ENCODE data around the gene SLC48A1.
A peak's percentile ranks its signal among the peaks of the same experiment; 100 is the strongest.
"Not testable (repeated sequence)": the region's sequence is repeated elsewhere in the genome, so short reads cannot be mapped to it uniquely, and the experiment has no call there.

SLC48A1 gene

DNA sequence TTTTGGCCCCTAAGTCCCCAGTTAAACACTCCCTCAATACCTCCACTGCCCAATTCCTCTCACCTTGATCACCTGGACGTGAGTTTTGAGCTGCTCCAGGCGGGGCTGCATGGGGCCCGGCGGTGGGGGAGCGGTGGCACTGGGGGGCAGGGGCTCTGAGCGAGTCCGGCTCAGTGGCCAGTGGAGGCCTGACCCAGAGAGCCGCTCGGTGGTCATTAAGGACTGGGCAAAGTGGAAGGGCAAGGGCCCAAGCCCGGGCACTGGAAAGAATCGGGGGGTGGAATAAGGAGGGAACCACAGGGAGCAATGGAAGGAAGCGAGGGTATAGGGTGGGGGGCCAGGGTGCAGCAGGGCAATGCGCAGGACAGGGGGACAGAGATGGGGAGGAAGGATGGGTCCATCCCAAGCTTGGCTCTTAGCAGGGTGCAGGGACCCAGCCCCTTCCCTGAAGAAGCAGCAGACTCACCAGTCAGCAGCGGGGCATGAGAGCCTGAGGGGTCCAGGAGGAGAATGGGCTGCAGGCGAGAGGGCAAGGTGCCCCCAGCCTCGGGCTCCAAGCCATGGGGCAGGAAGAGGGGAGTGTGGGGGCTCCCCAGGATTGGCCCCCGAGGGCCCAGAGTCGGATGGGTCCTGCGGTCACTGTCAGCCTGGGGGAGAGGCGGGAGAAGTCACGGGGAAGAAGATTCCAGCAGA lies 22.2 kb downstream of the SLC48A1 start:
- no peak for DNase-seq

DNA sequence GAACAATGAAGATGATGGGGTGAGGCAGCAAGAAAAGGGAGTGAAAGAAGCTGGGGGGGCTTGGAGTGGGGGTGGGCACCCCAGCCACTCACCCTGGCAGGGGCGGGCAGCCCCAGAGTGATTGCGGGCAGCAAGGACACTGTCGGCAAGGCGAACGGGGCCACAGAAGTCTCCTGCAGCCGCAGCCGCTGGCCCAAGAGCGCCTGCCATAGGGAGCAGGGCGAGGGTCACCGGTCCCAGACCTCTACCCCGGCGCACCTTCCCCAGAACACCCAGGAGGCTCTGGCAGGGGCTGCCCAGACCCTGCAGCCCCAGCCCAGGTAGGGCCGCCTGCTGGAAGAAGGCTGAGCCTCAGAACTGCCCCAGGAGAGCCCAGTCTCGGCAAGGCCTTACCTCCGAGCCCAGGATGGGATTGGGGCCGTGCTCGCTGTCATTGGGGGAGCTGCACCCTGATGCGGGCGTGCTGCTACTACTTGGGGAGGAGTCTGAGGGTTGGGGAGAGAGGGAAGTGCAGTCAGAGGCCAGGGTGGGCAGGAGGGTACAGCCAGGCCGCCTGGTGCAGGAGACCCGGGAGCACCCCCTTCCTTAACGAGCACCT lies 22.9 kb downstream of the SLC48A1 start:
- DNase-seq: no peak

DNA sequence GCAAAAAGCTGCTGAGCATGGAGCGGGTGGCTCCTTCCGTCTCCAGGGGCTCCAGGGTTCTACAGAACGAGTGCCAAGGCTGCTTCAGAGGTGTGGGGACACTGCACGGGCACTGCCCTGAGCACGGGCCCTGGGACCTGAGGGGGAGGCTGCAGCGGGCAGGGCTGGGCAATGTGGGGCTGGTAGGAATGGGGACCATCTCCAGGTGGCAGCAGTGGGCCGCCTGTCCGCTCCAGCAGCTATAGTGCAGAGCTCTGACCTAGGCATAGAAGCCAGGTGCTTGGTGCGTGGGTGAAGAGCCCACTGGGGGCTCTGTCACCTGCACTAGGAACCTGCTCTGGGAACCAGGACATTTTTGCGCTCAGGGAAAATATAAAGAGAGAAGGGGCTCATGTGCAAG lies 24.4 kb downstream of the SLC48A1 start:
- peak; percentile 52 to 59 for DNase-seq

DNA sequence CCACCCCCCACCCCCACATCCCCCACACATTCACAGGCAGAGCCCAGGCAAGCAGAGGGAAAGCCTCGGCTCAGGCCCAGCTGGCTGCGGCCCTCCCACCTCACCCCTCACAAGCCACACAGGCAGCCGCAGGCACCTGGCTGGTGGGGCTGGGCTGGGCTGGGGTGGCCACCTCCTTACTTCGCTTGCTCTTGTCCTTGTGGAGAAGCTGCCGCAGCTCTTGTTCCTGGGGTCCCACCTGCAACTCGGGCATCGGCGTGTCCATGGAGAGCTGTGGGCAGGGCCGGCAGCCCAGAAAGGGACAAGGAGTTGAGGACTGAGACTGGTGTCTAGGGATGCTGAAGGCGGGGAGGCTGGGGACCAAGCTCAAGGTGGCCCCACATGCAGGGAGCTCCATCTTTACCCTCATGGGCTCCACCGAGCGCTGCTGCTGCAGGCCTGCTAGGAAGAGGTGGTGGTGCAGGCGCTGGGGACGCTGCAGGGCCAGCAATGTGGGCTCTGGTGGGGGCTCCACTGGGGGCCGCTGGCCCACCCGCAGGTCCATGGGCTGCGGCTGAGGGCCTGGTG lies 25.4 kb downstream of the SLC48A1 start:
- no peak for DNase-seq

DNA sequence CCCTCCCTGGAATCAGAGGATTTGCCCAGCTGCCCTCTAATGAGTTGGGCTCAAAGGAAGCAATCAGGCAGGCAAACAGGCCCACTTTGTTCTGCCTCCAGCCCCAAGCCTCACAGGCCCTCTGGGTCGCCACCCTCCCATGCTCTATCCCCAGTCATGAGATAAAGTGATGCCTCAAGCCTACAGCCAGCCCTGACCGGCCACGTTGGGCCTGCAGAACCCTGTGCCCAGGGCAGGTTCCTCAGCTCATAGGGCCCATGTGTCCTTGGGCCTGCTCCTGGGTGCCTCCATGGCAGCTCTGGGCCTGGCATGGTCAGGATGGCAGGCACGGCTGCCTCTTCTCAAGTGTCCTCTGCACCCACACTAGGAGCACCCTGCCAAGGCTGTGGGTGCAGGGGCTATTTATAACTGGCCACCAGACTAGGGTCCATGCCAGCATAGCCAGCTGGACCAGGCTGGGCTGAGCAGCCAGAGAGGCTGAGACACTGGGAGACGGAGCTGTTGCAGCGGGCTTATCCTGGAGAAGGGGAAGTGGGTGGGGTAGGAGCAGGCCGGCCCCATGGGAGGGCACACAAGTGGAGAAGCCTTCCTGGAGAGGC lies 26.4 kb downstream of the SLC48A1 start:
- DNase-seq: no peak

DNA sequence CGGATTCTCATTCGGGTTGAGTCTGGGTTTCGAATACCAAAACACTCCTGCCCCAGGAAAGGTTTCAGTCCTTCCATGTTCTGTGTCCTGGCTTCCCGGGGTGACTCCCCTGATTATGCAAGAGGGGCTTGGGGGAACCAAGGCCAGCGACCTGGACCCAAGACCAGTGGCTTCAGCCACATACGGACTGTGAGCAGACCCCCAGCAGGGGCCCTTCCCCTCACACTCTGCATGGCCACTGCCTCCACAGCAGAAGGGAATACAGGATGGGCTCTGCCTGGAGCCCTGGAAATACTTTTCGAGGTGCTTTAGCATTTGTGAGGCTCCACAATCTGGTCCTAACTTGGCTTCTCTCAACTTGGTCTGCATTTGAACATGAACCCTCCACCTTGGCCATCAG lies 27.5 kb downstream of the SLC48A1 start:
- no peak for DNase-seq

DNA sequence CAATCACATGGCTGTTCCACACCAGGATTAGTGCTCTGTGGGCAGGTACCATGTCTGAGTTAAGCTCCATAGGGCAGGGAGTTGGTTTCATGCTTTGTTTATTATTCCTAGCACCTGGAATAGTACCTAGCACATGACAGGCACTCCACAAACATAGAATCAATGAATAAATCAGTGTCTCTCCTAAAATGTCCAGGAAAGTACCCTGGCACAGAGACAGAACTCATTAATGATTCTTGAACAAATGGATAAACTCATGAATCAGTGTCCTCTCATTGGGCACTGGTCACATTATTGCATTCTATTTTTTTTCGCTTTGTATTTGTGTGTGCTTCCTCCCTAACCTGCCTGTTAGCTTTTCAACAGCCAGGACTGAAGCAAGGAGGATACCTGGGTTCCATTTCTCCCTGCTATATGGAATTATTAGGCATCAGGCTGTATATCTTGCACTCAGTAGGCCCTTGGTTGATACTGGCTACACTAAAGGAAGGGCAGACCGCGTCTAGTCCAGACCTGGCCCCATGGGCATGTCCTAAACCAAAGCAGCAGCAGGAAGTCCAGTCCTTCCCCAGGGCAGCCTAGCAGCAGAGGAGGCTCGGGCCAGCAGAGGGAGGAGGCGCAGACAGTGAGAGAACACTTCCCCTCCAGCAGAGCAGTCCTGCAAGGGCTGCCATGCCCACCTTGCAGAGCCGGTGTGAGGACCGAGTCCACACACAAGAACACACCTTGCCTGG lies 28.3 kb downstream of the SLC48A1 start:
- DNase-seq: peak in 1 of 2 donors; percentile 44

DNA sequence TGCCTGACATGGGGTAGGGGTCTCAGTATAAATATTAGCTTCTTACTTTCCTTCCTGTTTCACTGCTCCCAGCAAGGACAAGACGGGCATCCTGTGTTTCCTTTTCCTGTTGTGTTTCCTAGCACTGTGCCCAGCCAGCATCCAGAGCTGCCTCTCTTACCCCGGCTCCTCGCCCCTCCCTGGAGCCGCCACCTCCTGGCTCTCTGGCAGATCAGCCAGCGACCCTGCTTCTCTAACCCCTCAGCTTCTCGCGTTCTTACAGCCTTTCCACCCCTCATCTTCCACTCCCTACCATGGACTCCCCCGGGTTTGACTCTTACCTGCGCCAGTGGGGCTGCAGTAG lies 28.8 kb downstream of the SLC48A1 start:
- no peak for DNase-seq

DNA sequence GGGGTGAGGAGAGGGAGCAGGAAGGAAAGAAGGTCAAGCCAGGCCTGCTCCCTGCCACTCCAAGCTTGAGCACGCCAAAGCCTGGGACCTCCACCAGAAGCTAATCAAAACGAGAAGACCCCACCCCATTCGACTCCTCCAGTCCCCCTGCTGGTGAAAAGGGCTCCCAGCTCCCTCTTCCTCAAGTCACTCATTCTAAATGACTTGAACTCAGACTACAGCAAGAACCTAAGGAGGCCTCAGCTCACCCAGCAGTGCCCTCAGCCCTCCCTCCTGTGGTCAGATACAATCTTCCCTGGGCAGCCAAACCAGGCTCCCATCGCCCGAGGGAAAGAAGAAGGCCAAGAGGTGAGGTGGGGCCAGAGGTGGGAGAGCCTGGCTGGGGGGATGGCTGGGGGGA lies 29.3 kb downstream of the SLC48A1 start:
- DNase-seq: no peak

DNA sequence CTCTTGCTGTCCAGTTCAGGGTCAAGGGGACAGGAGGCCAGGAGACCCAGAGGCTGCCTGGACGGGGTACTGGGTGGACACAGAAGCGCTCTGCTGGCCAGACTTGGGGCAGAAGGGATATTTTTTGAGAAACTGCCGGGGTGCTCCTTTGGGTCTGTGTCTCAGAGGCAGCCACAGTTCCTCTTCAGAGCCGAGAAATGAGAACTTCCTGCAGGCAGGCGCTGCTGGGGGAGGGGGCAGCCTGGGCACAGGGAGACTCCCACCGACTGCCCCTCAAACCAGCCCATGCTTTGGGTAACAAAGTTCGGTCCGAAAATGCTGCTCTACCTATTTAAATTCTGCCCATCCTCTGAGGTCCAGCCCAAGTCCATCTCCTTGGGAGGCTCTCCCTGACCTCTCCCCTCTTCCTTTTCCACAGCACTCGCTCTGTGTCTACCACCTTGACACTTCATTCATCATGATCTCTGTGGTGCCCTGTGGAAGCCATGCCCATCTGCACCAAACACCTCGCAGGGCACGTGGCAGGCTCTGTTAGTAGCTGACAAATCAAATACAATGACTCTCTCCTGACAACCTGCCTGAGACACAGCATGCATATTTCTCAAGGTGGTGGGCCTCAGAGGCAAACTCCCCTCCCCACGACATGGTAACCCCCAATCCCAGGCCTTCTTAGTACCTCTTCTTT lies 30.3 kb downstream of the SLC48A1 start:
- DNase-seq: no peak

DNA sequence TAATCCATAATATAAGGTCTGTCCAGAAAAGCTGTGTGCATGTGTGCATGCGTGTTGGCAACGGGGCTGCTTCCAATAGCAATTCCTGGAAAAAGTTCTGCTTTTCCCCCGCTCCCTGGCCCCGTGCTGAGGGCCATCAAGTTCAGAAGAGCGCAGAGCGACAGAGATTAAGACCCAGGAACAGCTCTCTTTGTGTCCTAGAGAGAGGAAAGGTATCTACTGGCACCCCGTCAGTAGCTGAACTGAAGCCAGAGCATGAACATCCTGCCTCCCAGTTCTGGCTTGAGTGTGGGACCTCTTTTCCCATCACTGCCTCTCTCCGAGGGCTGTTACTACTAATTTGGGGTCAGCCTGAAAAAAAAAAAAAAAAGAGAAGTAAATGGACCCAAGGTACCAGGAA lies 31.1 kb downstream of the SLC48A1 start:
- DNase-seq: no peak

DNA sequence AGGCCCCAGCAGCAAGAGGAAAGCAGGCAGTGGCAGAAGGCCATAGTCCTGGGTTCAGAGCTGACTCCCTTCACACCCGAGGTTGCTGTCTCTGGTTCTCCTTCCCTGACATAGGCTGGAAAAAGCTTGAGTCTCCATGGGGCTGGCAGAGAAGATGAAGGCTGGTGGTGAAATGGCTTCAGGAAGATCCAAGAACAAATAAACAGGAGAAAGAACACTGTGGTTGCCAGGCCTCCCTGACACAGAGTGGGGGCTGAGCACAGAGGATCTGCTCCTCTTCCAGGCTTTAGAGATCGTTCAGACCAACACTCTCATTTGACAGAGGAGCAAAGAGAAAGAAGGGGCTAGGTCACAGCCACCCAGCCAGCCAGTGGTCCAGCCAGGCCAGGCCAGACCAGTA lies 32.4 kb downstream of the SLC48A1 start:
- DNase-seq: no peak

DNA sequence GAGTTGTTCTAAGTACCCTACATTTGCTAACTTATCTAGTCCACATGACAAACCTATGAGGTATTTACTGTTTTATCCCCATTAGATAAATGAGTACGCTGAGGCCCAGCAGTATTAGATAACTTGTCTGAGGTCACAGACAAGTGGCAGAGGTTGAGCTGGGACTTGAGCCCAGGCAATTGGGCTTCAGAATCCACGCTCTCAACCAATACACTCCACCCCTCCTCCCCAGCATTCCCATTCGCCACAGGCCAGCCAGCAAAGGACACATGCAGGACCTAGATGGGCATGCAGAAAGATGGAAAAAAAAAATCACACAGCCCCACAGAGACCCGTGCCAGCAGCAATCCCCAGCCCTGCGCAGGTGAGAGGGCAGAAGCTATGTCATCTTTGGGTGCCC lies 34.3 kb downstream of the SLC48A1 start:
- no peak for DNase-seq

DNA sequence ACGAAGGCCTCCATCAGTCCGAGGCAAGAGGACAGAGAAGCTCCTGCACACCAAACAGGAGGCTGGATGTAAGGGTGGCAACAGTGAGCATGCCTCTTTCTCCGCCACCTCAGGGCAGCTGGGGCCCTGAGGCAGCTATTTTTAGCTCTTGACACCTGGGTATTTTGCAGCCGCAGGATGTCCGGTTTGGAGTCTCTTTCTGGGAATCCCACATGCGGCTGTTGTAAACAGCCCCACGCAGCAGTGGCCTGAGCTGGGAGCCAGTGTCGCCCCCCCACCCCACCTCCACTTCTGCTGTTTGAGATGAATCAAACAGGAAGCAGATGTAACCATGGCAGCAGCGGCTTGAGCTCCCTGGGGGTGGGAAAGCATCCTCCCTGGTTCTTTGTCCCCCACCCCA lies 35.0 kb downstream of the SLC48A1 start:
- peak; percentile 91 to 92 for DNase-seq

DNA sequence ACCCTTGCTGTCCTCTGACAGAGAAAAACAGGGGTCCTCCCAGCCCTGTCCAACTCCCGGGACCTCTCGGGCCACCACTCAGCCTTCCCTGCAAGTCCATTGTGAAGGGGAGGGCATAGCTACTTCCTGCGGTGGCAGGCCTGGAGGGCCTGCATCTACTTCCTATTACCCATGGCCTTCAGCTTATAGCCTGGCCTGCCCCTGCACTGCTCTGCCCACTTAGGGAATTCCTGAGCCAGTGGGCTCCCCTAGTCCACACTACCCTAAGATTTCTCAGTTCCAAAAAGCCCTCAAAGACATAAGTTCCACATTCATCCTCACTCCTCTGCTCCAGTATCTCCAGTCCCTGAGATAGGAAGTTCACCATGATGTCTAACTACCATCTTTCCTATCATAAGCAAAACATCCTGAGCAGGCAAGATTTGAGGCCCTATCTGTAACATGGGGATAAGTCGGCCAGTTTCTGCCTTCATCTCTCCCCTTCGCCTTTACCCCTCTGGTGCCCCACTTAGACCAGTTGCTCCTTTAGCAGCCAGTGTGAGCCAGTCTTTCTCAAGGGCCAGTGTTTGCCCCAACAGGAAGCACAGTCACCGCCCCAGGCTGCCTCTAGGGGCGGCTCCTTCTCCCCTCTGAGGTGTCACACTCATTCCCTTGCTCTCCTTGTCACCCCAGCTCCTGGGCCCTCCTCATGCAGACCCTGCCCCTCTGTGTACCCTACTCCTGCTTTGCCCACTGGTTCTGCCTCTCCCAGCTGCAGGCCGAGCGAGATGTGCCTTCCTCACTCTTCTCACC lies 35.7 kb downstream of the SLC48A1 start:
- DNase-seq: peak; percentile 59

DNA sequence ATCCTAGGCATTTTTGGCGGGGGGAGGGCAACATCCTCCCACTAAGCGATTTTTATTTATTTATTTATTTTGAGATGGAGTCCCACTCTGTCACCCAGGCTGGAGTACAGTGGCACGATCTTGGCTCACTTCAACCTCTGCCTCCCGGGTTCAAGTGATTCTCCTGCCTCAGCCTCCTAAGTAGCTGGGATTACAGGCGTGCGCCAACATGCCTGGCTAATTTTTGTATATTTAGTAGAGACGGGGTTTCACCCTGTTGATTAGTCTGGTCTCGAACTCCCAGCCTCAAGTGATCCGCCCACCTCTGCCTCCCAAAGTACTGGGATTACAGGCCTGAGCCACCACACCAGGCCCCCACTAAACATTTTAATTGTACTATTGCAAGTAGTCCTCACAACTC lies 36.5 kb downstream of the SLC48A1 start:
- DNase-seq: not testable (repeated sequence)

DNA sequence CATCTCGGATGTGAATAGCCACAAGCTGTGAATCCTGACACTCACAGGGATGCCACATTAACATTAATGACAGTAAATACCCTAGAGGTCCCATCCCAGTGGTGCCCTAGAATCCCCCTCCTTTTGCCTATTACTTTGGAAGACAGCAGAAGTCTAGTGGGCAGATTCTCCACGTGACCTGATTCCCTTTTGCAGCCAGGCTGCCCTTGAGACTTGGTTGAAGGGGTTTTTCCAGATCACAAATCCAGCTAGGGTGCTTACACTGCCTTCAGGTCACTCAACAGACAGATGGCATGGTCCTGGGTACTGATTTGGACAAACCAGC lies 38.0 kb downstream of the SLC48A1 start:
- no peak for DNase-seq

DNA sequence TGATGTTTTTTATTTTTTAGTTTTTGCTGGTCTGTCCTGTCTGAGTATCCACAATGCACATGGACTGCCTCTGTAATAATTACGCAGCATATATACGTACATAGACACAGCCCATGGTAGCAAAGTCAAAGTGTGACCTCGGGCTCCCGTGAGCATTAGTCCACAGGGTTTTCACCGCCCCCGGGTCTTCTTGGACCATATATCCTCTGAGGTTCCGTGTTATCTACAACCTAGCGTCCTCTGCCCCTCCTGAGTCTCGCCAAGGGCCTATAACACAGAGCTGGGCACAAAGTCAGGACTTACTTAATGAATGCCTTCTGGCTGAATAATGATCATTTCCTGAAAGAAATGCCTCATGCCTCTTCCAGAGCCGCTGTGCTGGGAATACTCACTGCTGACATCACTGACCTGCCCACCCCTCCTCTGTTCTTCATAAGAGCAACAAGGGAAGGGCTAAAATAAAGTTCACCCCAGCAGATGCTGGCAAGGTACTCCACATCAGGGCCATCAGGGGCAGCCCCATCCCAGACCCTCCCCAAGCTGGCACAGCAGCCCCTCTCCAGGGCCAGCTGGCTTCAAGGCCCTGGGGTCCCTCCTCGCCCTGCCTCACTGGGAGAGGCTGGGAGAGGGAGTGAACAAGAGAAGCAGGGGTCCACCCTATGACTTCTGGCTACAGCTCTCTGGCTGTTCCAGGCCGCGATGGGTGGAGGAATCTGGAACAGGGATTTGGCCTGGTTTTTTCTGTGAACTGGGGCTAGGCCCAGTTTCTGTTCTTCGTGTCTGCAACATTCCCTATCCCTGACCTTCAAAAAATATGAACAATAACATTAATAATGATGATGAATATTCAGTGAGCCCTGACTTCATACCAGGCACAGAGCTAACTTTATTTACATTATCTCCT lies 38.8 kb downstream of the SLC48A1 start:
- DNase-seq: no peak

DNA sequence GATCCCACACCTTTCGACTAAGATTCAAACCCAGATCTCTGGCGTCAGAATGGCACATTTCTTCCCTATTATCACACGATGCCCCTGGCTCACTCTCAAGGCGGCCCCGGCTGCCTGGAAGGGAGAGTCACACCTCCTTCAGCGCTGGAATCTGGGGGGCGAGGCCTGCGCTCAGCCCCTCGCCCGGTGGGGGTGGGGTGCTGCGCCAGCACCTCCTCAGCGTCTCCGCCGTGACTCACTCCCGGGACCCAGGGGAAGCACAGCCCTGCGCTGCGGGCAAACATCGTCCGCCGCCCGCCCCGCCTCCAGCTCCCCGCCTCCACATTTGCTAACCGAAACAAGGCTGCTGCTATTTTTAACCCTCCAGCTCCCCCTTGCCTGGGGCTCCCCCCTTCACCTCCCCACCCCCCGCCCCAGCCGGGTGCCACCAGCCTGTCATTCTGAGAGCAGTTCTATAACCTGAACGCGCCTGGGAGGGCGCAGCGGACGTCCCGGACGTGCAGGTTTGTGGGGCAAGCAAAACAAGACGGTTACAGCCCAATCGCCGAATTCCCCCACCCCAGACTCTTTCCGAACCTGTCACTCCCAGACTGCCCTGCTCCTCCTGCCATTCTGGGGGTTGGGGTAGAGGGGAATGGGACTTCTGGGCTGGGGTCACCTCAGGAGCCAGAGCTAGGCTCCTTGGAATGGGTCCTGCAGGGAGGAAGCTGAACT lies 39.9 kb downstream of the SLC48A1 start:
- DNase-seq: peak; percentile 94 to 95

DNA sequence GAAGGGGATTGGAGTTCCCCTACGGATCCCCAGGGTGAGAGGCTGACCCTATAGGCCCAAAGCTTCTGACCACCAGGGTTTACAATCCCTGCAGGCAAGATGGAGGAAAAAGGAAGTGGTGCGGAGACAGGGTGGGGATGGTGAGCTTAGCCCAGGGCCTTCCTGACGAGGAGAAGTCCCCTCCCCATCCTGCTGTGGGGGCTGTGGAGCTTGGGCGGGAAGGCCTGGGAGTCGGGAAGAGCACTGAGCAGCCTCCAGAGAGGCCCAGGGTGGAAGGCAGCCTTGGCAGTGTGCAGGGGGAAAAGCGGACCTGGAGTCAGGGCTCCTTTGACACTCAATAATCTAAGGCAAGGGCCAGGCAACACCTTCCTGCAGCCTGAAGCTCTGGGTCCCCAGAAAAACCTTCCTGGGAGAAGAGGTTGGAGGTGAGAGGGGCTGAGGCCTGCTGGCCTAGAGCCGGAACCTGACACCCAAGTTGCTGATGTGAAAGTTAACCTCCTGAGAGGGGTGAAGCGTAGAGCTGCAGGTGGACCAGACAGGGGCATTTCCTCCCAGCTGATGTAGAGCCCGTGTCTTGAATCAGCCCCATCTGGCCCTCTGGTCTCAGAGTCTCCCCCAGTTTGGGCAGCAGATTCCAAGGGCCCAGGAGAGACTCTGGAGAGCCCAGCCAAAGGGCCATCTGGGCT lies 40.6 kb downstream of the SLC48A1 start:
- peak; percentile 38 to 48 for DNase-seq

Data from CD4-positive, alpha-beta T cell treated with Interleukin-4 for 1 hour (primary cell).